PC-9 (cell line): Measurements from ENCODE around the gene TNIK. TPM values are rescaled to one million over a fixed set of nuclear protein-coding genes. Genes with fewer than 3 reads are reported as not detected.

Experiments
- BruUV-seq: library from RNA; stranded (reverse); fragments of 400-500 nt; replicated peaks from 2 replicates; lab custom pipeline; 2021; lab: Mats Ljungman, UMichigan
- CTCF ChIA-PET: fragments of 300-600 bp; sonication (Branson Sonifier 250); formaldehyde crosslinking; loops from one replicate; lab custom pipeline; 2022; ENCODE audit warnings: antibody characterized with exemption; lab: Charles Lee
- POLR2A ChIA-PET: fragments of 300-600 bp; sonication (Branson Sonifier 250); formaldehyde crosslinking; loops from one replicate; lab custom pipeline; 2022; ENCODE audit warnings: antibody characterized with exemption; ENCODE audit not compliant: unreplicated experiment; lab: Charles Lee
- DNase-seq, 2 experiments: peaks; one replicate each; pipeline versions ENCODE4 v3.0.0 to v3.0.0-alpha.2; 2015 to 2022; ENCODE audit warnings: mixed read lengths in 1 of 2
- H2AFZ ChIP-seq: fragments of 200-600 bp; sonication (generic); 2 replicates; pipeline ENCODE4 v1.8.1; 2017; ENCODE audit warnings: antibody characterized with exemption
- H3F3A ChIP-seq: fragments of 200-600 bp; sonication (generic); 2 replicates; pipeline ENCODE4 v1.8.1; 2017; ENCODE audit warnings: antibody characterized with exemption, mild to moderate bottlenecking, low read depth; ENCODE audit not compliant: insufficient read depth
- H3K27ac ChIP-seq: fragments of 200-600 bp; sonication (generic); 2 replicates; pipeline ENCODE4 v1.6.1; 2016; ENCODE audit warnings: mixed run types
- H3K27me3 ChIP-seq: fragments of 200-600 bp; sonication (generic); 2 replicates; pipeline ENCODE4 v1.6.1; 2016; ENCODE audit warnings: low read depth, mixed run types; ENCODE audit not compliant: insufficient read depth
- H3K36me3 ChIP-seq: fragments of 200-600 bp; sonication (generic); 2 replicates; pipeline ENCODE4 v1.6.1; 2016; ENCODE audit warnings: low read depth, mixed run types
- H3K4me1 ChIP-seq: fragments of 200-600 bp; sonication (generic); replicated peaks from 2 replicates; pipeline ENCODE4 v1.6.1; 2016; ENCODE audit warnings: mixed run types; ENCODE audit not compliant: insufficient read depth
- H3K4me2 ChIP-seq: fragments of 200-600 bp; sonication (generic); 2 replicates; pipeline ENCODE4 v1.6.1; 2017; ENCODE audit warnings: mixed run types
- H3K4me3 ChIP-seq: fragments of 200-600 bp; sonication (generic); 2 replicates; pipeline ENCODE4 v1.6.1; 2016; ENCODE audit warnings: mixed run types
- H3K79me2 ChIP-seq: fragments of 200-600 bp; sonication (generic); 2 replicates; pipeline ENCODE4 v1.6.1; 2017; ENCODE audit warnings: low read depth, mixed run types
- H3K9me2 ChIP-seq: fragments of 200-600 bp; sonication (generic); 2 replicates; pipeline ENCODE4 v1.8.1; 2017; ENCODE audit warnings: mild to moderate bottlenecking; ENCODE audit not compliant: insufficient read depth
- H3K9me3 ChIP-seq: fragments of 200-600 bp; sonication (generic); 2 replicates; pipeline ENCODE4 v1.8.1; 2016; ENCODE audit warnings: low read depth; ENCODE audit not compliant: insufficient read depth
- H4K20me1 ChIP-seq: fragments of 200-600 bp; sonication (generic); 2 replicates; pipeline ENCODE4 v1.8.1; 2017; ENCODE audit not compliant: insufficient read depth
- EZH2 ChIP-seq: fragments of 200-600 bp; sonication (generic); IDR thresholded peaks from 2 replicates; pipeline ENCODE4 v1.8.0; 2017; ENCODE audit warnings: antibody characterized with exemption, low read depth
- intact Hi-C: fragments of 100-400 bp; cut with micrococcal nuclease; formaldehyde crosslinking; loops from one replicate; pipeline ENCODE4 v1.10.0; 2022; ENCODE audit not compliant: unreplicated experiment
- total RNA-seq: library from RNA; stranded (reverse); gene quantifications from 2 replicates; pipeline ENCODE4 v1.2.3, GENCODE V29; 2021
- TF ChIP-seq, protein P1 (sequence below): fragments of 200-600 bp; sonication (generic); conservative IDR thresholded peaks from 2 replicates; pipeline ENCODE4 v1.6.1; 2017; ENCODE audit warnings: mixed run types, antibody characterized with exemption, mild to moderate bottlenecking, moderate library complexity

The TNIK gene
- total RNA-seq, 1 experiment from 2014 or later, result 30.7 TPM

GRCh38 chr3:171200750-171201088 lies 259.5 kb downstream of the TNIK start:
- POLR2A ChIA-PET, result no interaction called here
- peaks cover 2% of the 10 kb centered on the region; the same call in 1 of the 2 replicates for H3K9me3 ChIP-seq

GRCh38 chr3:171200052-171200749 lies 260.0 kb downstream of the TNIK start:
- POLR2A ChIA-PET, result interaction anchor here (0.6 kb wide), 1 partner anchor 17 kb away, joined by 3 read pairs; no protein-coding TSS in a partner anchor

More at GRCh38 chr3:171200750-171201088, 259.5 kb downstream of the TNIK start:
- TF ChIP-seq, protein P1, sequence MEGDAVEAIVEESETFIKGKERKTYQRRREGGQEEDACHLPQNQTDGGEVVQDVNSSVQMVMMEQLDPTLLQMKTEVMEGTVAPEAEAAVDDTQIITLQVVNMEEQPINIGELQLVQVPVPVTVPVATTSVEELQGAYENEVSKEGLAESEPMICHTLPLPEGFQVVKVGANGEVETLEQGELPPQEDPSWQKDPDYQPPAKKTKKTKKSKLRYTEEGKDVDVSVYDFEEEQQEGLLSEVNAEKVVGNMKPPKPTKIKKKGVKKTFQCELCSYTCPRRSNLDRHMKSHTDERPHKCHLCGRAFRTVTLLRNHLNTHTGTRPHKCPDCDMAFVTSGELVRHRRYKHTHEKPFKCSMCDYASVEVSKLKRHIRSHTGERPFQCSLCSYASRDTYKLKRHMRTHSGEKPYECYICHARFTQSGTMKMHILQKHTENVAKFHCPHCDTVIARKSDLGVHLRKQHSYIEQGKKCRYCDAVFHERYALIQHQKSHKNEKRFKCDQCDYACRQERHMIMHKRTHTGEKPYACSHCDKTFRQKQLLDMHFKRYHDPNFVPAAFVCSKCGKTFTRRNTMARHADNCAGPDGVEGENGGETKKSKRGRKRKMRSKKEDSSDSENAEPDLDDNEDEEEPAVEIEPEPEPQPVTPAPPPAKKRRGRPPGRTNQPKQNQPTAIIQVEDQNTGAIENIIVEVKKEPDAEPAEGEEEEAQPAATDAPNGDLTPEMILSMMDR, result no peak
- no peak for TF ChIP-seq EZH2
- no peak for DNase-seq
- Histone ChIP-seq H3F3A (peaks cover 23% of the 10 kb centered on the region), H3K27me3 (no peaks in the 10 kb centered on the region), H4K20me1 (no peaks in the 10 kb centered on the region), H2AFZ (no peak overlapping the region), H3K27ac (no peak overlapping the region), H3K4me1 (peaks cover 24% of the 10 kb centered on the region), H3K9me2 (no peaks in the 10 kb centered on the region), H3K4me3 (no peak overlapping the region), H3K36me3 (peaks cover 3% of the 10 kb centered on the region; the same call in 1 of the 2 replicates), H3K79me2 (0 out of 2 replicates have a peak, but pooled peaks cover 3% of the 10 kb centered on the region), H3K4me2 (no peak overlapping the region)
- CTCF ChIA-PET, result no interaction called here
- intact Hi-C loops, result no loop called here
- BruUV-seq, result no TSS peak

DNA sequence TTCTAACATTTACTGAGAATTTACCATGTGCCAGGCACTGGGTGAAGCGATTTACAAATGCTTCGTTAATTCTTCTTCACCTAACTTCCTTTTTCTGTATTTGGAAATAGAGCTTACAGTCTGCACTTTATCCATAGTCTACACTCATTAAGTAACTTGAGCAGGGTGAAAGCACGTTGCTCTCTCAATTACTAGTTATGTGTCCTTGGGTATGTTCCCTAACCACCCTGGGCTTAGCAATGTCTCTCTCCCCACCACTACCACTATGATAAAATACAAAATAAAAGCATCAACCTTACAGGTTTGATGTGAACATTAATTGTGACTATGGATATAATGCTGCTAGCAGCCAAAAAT lies 260.8 kb downstream of the TNIK start:
- Histone ChIP-seq H3K79me2 (peaks cover 6% of the 10 kb centered on the region; the same call in 1 of the 2 replicates), H3K4me2 (no peak overlapping the region), H3K36me3 (peaks cover 12% of the 10 kb centered on the region), H3K27me3 (no peaks in the 10 kb centered on the region), H4K20me1 (no peaks in the 10 kb centered on the region), H2AFZ (no peak overlapping the region), H3K9me2 (no peaks in the 10 kb centered on the region), H3K27ac (no peak overlapping the region), H3K9me3 (peaks cover 6% of the 10 kb centered on the region; the same call in 1 of the 2 replicates), H3K4me1 (peaks cover 13% of the 10 kb centered on the region), H3K4me3 (no peak overlapping the region), H3F3A (peaks cover 17% of the 10 kb centered on the region)
- TF ChIP-seq, protein P1, result no peak
- TF ChIP-seq EZH2, result no peak
- no peak for DNase-seq
- no TSS peak for BruUV-seq
- intact Hi-C loops, result no loop called here
- POLR2A ChIA-PET, result interaction anchor here (0.5 to 0.6 kb wide), 2 partner anchors 18 to 231 kb away, joined by 3 read pairs; no protein-coding TSS in a partner anchor
- CTCF ChIA-PET, result no interaction called here

More at GRCh38 chr3:171200052-171200749, 260.0 kb downstream of the TNIK start:
- TF ChIP-seq, protein P1, result no peak
- no peak for TF ChIP-seq EZH2
- H2AFZ ChIP-seq, result no peak overlapping the region
- no peak overlapping the region for H3K4me3 ChIP-seq
- H3F3A ChIP-seq, result peaks cover 22% of the 10 kb centered on the region
- intact Hi-C loops, result no loop called here
- no peaks in the 10 kb centered on the region for H4K20me1 ChIP-seq
- no peak overlapping the region for H3K4me2 ChIP-seq
- CTCF ChIA-PET, result no interaction called here
- H3K4me1 ChIP-seq, result peaks cover 19% of the 10 kb centered on the region
- no peaks in the 10 kb centered on the region for H3K9me2 ChIP-seq
- H3K27me3 ChIP-seq, result no peaks in the 10 kb centered on the region
- DNase-seq, result no peak
- H3K79me2 ChIP-seq, result 0 out of 2 replicates have a peak, but pooled peaks cover 3% of the 10 kb centered on the region
- H3K36me3 ChIP-seq, result peaks cover 6% of the 10 kb centered on the region; the same call in 1 of the 2 replicates
- H3K27ac ChIP-seq, result no peak overlapping the region
- peaks cover 6% of the 10 kb centered on the region; the same call in 1 of the 2 replicates for H3K9me3 ChIP-seq
- no TSS peak for BruUV-seq
